A549 treated with AZD9567 at 1 μM for 4 hours (cell line): ENCODE results near the gene AKT1S1. TPM values are rescaled to one million over a fixed set of nuclear protein-coding genes. Genes with fewer than 3 reads are reported as not detected.

Experiments used
- total RNA-seq: library from RNA; stranded (reverse); fragments of 200-300 nt; extraction: Qiagen RNA extraction; gene quantifications from 5 replicates; pipeline ENCODE4 v1.2.3, GENCODE V29; 2022; ENCODE audit not compliant: insufficient read depth

Gene AKT1S1
- 70.4 to 112 TPM (median 102 TPM) in 5 replicates for total RNA-seq

DNA sequence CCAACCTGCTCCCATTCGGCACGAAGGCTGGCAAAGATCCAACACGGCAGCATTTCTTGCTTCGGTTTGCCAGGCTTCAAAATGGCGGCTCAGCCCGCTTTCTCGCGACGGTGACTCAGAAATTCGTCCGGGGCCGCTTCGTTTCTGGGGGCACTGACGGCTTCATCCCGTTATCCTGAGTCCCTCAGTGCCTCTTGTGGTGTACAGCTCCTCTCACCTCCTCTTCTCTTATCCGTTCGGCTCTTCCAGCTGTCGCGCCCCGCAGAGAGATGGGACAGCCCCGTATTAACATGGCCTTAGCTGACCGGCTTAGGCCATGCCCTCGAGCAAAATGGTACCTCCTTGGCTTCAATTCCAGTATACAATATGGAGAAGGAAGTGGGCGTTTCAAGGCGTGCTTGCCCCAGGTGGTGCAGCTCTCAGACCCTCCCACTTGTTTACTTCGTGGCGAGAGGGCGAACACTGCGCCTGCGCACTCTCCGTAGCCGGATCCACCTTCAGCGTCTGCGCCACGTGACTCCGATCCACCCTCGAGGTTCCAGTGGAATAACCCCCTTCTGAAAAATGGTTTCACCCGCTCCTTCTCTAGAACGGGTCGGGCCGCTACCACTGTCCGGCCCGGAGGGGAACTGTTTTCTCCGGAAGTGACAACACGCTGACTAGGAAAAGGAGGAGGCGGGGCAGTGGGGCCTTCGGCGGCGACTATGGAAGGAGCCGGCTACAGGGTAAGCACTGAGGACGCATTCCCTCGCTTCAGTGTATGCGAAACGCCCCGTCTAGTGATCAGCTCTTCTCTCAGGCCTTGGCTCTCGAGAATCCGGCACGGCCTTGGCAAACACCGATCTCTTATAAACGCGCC is at the start of gene AKT1S1, which contains the start of gene TBC1D17:
TSS of gene AKT1S1 (minus strand) at position 336 of the 859 bp plus-strand sequence. CDS start 4,060 bp downstream, outside the sequence.
TSS of gene TBC1D17 (plus strand) at position 683 of the 859 bp plus-strand sequence. CDS start at position 705, 22 bp downstream.

DNA sequence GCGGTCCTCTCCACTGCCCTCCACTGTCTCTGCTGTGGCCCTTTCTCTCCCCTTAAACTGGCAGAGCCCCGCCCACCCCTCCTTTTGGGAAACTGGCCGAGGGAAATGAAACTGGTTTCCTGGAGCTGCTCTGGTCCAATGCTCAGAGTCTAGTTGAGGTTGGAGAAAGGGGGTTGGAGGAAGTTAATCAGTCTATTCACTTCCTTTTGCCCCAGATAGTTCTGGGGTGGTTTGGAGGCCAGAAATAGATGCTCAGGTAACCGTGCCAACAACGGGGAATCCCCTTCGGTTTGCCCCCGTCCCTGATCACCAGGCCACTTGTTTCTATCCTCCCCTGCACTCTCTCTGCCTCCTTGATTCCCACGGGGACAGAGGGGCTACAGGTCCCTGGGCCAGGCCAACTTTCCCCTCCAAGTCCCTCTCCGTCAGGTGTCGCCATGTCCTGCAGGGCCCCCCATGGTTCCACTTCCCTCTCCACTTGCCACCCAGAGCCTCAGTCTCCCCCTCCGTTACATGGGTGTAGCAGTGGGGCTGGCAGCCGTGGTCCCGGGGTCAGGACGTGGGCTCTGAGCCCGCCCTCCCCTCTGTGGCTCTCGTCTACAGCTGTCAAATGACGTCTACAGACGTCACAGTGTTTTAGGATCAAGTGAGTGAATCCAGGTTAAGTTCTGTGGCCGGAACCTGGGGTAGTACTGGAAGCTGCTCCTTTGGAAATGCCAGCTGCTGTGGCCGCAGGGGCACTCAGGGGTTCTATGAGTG is 19.9 kb upstream of the AKT1S1 start, which contains the start of gene IL4I1:
TSS of gene IL4I1 (minus strand) at position 25 of the 759 bp plus-strand sequence. CDS start 727 bp downstream, outside the sequence.

DNA sequence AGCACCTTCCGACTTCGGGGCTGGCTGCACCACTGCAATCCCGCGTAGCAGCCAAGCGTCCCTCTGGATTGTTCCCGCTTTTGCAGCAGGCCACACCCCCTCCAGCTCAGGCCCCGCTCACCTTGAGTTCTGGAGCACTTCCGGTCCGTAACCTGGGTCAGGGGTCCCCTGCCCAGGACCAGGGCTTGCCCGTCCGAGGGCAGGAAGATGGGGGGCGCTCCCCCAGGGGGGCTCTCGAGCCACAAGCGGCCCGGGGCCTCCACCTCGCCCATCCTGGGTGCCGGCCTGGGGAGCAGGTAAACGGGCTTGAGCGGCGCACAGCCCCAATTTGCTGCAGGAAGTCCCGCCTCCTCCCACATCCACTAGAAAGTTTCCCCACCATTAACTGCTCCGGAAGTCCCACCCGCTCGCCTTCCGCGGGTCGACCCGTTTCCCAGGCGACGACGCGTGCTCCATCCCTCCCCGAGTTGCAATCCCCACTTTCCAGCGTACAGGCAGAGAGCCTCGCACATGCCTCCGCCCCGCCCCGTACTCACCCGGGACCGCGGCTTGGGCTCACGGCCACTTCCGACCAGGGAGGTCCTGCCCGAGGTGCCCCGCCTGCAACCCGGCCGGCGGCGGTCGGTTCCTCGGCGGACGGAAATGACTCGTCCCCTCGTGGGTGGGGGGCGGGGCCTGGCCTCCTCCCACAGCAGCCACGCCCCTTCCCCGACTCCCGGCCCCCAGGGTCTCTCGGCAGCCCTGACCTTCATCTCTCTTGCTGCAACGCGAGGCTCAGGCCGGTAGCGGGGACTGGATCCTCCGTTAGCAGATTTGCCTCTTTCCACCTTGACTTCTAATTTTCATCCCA is 10.0 kb downstream of the AKT1S1 start, which contains the start of gene PNKP:
TSS of gene PNKP (minus strand) at position 644 of the 850 bp plus-strand sequence. CDS start at position 272, 372 bp downstream.

DNA sequence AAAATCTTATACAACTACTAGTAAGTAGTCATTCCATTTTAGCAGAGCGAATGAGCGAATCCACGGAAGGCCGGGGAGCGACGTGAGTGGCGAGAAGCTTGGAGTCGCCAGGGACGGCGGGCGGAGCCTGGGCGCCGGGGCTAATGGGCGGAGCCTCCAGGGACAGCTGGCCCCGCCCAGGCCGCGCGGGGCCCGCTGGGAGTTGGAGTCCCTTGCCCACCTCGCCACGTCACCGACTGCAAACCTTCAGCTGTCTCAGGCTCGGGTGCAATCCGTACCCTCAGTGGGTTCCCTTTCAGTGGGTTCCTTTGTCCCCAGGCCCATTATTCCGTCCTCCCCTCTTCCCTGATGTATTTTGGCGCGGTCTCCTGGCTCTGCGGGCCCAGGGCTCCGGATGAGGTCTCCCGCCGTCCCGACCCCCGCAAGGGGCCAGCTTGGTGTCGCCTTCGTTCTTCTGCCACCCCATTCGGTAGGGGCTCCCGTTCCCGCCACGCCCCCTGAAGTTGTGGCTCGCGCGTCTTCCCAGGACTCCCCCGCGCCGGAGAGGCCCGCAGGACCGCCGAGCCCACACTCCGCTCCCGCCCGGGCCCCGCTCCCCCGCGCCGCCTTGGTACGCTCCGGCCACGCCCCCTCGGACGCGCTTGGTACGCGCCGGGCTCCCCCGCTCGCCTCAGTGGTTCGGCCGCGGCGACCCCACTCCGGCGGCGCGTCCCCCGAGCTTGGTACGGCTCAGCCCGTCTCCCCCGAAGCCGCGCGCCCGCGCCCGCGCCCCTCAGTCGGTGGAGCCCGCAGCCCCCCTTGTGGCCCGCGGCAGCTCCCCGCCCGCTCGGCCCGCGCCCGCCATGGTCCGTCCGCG is 26.4 kb downstream of the AKT1S1 start, which contains the start of gene PTOV1:
TSS of gene PTOV1 (plus strand) at position 673 of the 856 bp plus-strand sequence.

Other genes starting within 250 kb of the AKT1S1 start
- gene RRAS, start 237.2 kb downstream of the AKT1S1 start, total RNA-seq, result 70.6 to 148 TPM (median 141 TPM) in 5 replicates
- 39.7 to 68.6 TPM (median 64.4 TPM) in 5 replicates for gene SCAF1, start 235.1 kb downstream of the AKT1S1 start, total RNA-seq
- 92.2 to 110 TPM (median 99.0 TPM) in 5 replicates for gene IRF3, start 211.5 kb downstream of the AKT1S1 start, total RNA-seq
- 71.8 to 79.2 TPM (median 75.2 TPM) in 5 replicates for gene BCL2L12, start 211.4 kb downstream of the AKT1S1 start, total RNA-seq
- gene PRMT1, start 200.1 kb downstream of the AKT1S1 start, total RNA-seq, result 414 to 496 TPM (median 439 TPM) in 5 replicates
- gene ADM5, start 187.8 kb downstream of the AKT1S1 start, total RNA-seq, result 3.6 to 6.2 TPM (median 5.7 TPM) in 5 replicates
- 5.0 to 13.7 TPM (median 11.4 TPM) in 5 replicates for gene CPT1C, start 186.2 kb downstream of the AKT1S1 start, total RNA-seq
- not detected in 5 replicates for gene TSKS, start 114.0 kb downstream of the AKT1S1 start, total RNA-seq
- gene AP2A1, start 110.4 kb downstream of the AKT1S1 start, total RNA-seq, result 55.3 to 61.9 TPM (median 56.1 TPM) in 5 replicates
- 12.6 to 14.5 TPM (median 13.6 TPM) in 5 replicates for gene FUZ, start 64.1 kb downstream of the AKT1S1 start, total RNA-seq
- gene MED25, start 59.1 kb downstream of the AKT1S1 start, total RNA-seq, result 57.3 to 69.4 TPM (median 66.8 TPM) in 5 replicates
- gene PTOV1, start 26.2 kb downstream of the AKT1S1 start, total RNA-seq, result 114 to 153 TPM (median 145 TPM) in 5 replicates
- 17.3 to 59.3 TPM (median 55.7 TPM) in 5 replicates for gene PNKP, start 9.8 kb downstream of the AKT1S1 start, total RNA-seq
- 15.2 to 22.6 TPM (median 21.4 TPM) in 5 replicates for gene TBC1D17, start 347 bp upstream of the AKT1S1 start, total RNA-seq
- 0.56 to 0.75 TPM (median 0.58 TPM) in 4 of 5 replicates, not detected in the other for gene IL4I1, start 19.5 kb upstream of the AKT1S1 start, total RNA-seq
- gene ATF5, start 51.9 kb upstream of the AKT1S1 start, total RNA-seq, result 54.7 to 64.6 TPM (median 58.0 TPM) in 5 replicates
- gene NUP62, start 52.1 kb upstream of the AKT1S1 start, total RNA-seq, result 66.9 to 86.4 TPM (median 81.1 TPM) in 5 replicates
- gene SIGLEC11, start 83.8 kb upstream of the AKT1S1 start, total RNA-seq, result 0.03 TPM in 1 of 5 replicates, not detected in the others
- gene VRK3, start 148.0 kb upstream of the AKT1S1 start, total RNA-seq, result 40.2 to 47.6 TPM (median 43.1 TPM) in 5 replicates
- gene ZNF473, start 148.7 kb upstream of the AKT1S1 start, total RNA-seq, result 7.4 to 10.0 TPM (median 9.7 TPM) in 5 replicates